DOHH2 (cell line): ENCODE measurements around the gene RASGRP3.

ENCODE experiments used
- EZH2phosphoT487 ChIP-seq: fragments of 200-600 bp; sonication (generic); IDR thresholded peaks from 2 replicates; pipeline ENCODE4 v1.6.1; 2017; ENCODE audit warnings: borderline replicate concordance, mild to moderate bottlenecking, antibody characterized with exemption, low read length, moderate library complexity, mixed read lengths
- TF ChIP-seq, protein P1 (sequence below): fragments of 200-600 bp; sonication (generic); IDR thresholded peaks from one replicate; pipeline ENCODE4 v1.5.1; 2014; ENCODE audit warnings: antibody characterized with exemption, mild to moderate bottlenecking, low read depth, low read length; ENCODE audit not compliant: poor library complexity, severe bottlenecking

DNA sequence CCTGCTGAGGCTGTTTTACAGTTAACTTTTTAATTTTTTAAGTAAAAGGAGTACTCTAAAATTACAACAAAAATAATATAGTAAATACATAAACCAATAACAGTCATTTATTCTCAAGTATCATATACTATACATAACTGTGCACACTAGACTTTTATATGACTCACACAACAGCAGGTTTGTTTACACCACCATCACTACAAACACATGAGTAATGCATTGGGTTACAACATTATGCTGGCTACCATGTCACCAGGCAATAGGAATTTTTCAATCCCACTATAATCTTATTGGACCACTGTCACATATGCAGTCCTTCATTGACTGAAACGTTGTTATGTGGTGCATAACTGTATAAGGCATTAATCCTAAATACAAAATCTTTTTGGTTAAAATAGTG lies 42.5 kb downstream of the RASGRP3 start:
- TF ChIP-seq, protein P1, sequence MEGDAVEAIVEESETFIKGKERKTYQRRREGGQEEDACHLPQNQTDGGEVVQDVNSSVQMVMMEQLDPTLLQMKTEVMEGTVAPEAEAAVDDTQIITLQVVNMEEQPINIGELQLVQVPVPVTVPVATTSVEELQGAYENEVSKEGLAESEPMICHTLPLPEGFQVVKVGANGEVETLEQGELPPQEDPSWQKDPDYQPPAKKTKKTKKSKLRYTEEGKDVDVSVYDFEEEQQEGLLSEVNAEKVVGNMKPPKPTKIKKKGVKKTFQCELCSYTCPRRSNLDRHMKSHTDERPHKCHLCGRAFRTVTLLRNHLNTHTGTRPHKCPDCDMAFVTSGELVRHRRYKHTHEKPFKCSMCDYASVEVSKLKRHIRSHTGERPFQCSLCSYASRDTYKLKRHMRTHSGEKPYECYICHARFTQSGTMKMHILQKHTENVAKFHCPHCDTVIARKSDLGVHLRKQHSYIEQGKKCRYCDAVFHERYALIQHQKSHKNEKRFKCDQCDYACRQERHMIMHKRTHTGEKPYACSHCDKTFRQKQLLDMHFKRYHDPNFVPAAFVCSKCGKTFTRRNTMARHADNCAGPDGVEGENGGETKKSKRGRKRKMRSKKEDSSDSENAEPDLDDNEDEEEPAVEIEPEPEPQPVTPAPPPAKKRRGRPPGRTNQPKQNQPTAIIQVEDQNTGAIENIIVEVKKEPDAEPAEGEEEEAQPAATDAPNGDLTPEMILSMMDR, result no peak
- TF ChIP-seq EZH2phosphoT487, result no peak
